ENCODE measurements around the gene RPTOR. TPM values are rescaled to one million over a fixed set of nuclear protein-coding genes. Genes with fewer than 3 reads are reported as not detected.

RPTOR gene
- total and polyA plus RNA-seq, 2 experiments from 2014 or later, result 6.6 to 16.1 TPM

GRCh38 chr17:80758481-80759376, 214.1 kb downstream of the RPTOR start:
- Histone ChIP-seq H3K36me3 (ENCODE audit: low read depth) (0 out of 2 replicates have a peak, but pooled peaks cover 3% of the 10 kb centered on the region), H3F3A (ENCODE audit: insufficient read depth) (0 out of 2 replicates have a peak, but pooled peaks cover 10% of the 10 kb centered on the region), H3K27me3 (replicated peaks; ENCODE audit: insufficient read depth) (no peaks in the 10 kb centered on the region), H3K27ac (0 out of 2 replicates have a peak overlapping the region, but pooled peaks have one; percentile 11), H2AFZ (no peak overlapping the region), H3K4me3 (no peak overlapping the region), H3K4me1 (ENCODE audit: insufficient read depth) (peaks cover 25% of the 10 kb centered on the region), H4K20me1 (ENCODE audit: insufficient read depth) (no peaks in the 10 kb centered on the region), H3K4me2 (ENCODE audit: unreplicated experiment) (no peak overlapping the region), H3K9ac (no peak overlapping the region), H3K9me2 (ENCODE audit: insufficient read depth) (no peaks in the 10 kb centered on the region), H3K9me3 (ENCODE audit: low read depth) (no peaks in the 10 kb centered on the region), H3K79me2 (ENCODE audit: insufficient read depth) (no peaks in the 10 kb centered on the region; the same call in 1 of the 2 replicates)
- peak; percentile 42 for DNase-seq
- WGBS, 2 experiments (ENCODE audit: low coverage in 1 of 2, low lambda C conversion rate in 2 of 2, missing lambda C conversion rate in 2 of 2), result 72 to 73% methylated on average over 18 of the region's 18 CpGs
- in situ Hi-C loops (cut with MboI), result no loop called here
- TF ChIP-seq EZH2 (IDR thresholded peaks at IDR 0.05; ENCODE audit: insufficient read depth, poor library complexity, severe bottlenecking) (no peak), EZH2phosphoT487 (IDR thresholded peaks at IDR 0.05; ENCODE audit: insufficient read depth, low read depth) (no peak)

- H3K4me3 ChIP-seq, result no peak overlapping the region
- no peak for TF ChIP-seq EZH2phosphoT487 (IDR thresholded peaks at IDR 0.05; ENCODE audit: insufficient read depth, low read depth)
- TF ChIP-seq EZH2 (IDR thresholded peaks at IDR 0.05; ENCODE audit: insufficient read depth, poor library complexity, severe bottlenecking), result no peak
- 0 out of 2 replicates have a peak, but pooled peaks cover 2% of the 10 kb centered on the region for H3K36me3 ChIP-seq (ENCODE audit: low read depth)
- H3K9ac ChIP-seq, result no peak overlapping the region
- H3K4me1 ChIP-seq (ENCODE audit: insufficient read depth), result peaks cover 25% of the 10 kb centered on the region
- H3K9me3 ChIP-seq (ENCODE audit: low read depth), result no peaks in the 10 kb centered on the region
- no peak overlapping the region for H3K4me2 ChIP-seq (ENCODE audit: unreplicated experiment)
- in situ Hi-C loops (cut with MboI), result no loop called here
- H2AFZ ChIP-seq, result no peak overlapping the region
- H3K9me2 ChIP-seq (ENCODE audit: insufficient read depth), result no peaks in the 10 kb centered on the region
- H3K27ac ChIP-seq, result 0 out of 2 replicates have a peak overlapping the region, but pooled peaks have one; percentile 11
- no peak for DNase-seq
- 0 out of 2 replicates have a peak, but pooled peaks cover 10% of the 10 kb centered on the region for H3F3A ChIP-seq (ENCODE audit: insufficient read depth)
- no peaks in the 10 kb centered on the region; the same call in 1 of the 2 replicates for H3K79me2 ChIP-seq (ENCODE audit: insufficient read depth)
- WGBS, 2 experiments (ENCODE audit: low coverage in 1 of 2, low lambda C conversion rate in 2 of 2, missing lambda C conversion rate in 2 of 2), result 93 to 95% methylated on average over 2 of the region's 2 CpGs
- no peaks in the 10 kb centered on the region for H3K27me3 ChIP-seq (replicated peaks; ENCODE audit: insufficient read depth)
- H4K20me1 ChIP-seq (ENCODE audit: insufficient read depth), result no peaks in the 10 kb centered on the region
These were observed 214.7 kb downstream of the RPTOR start for GRCh38 chr17:80759377-80759673.

GRCh38 chr17:80760511-80760911, 215.9 kb downstream of the RPTOR start:
- Histone ChIP-seq H3K9me2 (ENCODE audit: insufficient read depth) (no peaks in the 10 kb centered on the region), H2AFZ (no peak overlapping the region), H3K4me1 (ENCODE audit: insufficient read depth) (peaks cover 25% of the 10 kb centered on the region), H3F3A (ENCODE audit: insufficient read depth) (0 out of 2 replicates have a peak, but pooled peaks cover 10% of the 10 kb centered on the region), H3K4me2 (ENCODE audit: unreplicated experiment) (no peak overlapping the region), H3K4me3 (no peak overlapping the region), H3K9ac (no peak overlapping the region), H4K20me1 (ENCODE audit: insufficient read depth) (no peaks in the 10 kb centered on the region), H3K9me3 (ENCODE audit: low read depth) (no peaks in the 10 kb centered on the region), H3K27ac (no peak overlapping the region), H3K79me2 (ENCODE audit: insufficient read depth) (no peaks in the 10 kb centered on the region; the same call in 1 of the 2 replicates), H3K36me3 (ENCODE audit: low read depth) (no peaks in the 10 kb centered on the region), H3K27me3 (replicated peaks; ENCODE audit: insufficient read depth) (no peaks in the 10 kb centered on the region)
- 95% methylated on average over 12 of the region's 12 CpGs for WGBS, 2 experiments (ENCODE audit: low coverage in 1 of 2, low lambda C conversion rate in 2 of 2, missing lambda C conversion rate in 2 of 2)
- DNase-seq, result no peak
- TF ChIP-seq EZH2phosphoT487 (IDR thresholded peaks at IDR 0.05; ENCODE audit: insufficient read depth, low read depth) (no peak), EZH2 (IDR thresholded peaks at IDR 0.05; ENCODE audit: insufficient read depth, poor library complexity, severe bottlenecking) (no peak)
- in situ Hi-C loops (cut with MboI), result no loop called here

GRCh38 chr17:80761110-80761871, 216.7 kb downstream of the RPTOR start:
- H3K9ac ChIP-seq, result no peak overlapping the region
- H3K4me3 ChIP-seq, result peak overlapping the region; percentile 24
- peak; percentile 66 for DNase-seq
- 0 out of 2 replicates have a peak, but pooled peaks cover 10% of the 10 kb centered on the region for H3F3A ChIP-seq (ENCODE audit: insufficient read depth)
- WGBS, 2 experiments (ENCODE audit: low coverage in 1 of 2, low lambda C conversion rate in 2 of 2, missing lambda C conversion rate in 2 of 2), result 48 to 55% methylated on average over 17 of the region's 17 CpGs
- peaks cover 25% of the 10 kb centered on the region for H3K4me1 ChIP-seq (ENCODE audit: insufficient read depth)
- H3K9me3 ChIP-seq (ENCODE audit: low read depth), result no peaks in the 10 kb centered on the region
- in situ Hi-C loops (cut with MboI), result no loop called here
- no peaks in the 10 kb centered on the region for H3K36me3 ChIP-seq (ENCODE audit: low read depth)
- no peak overlapping the region for H2AFZ ChIP-seq
- no peak for TF ChIP-seq EZH2 (IDR thresholded peaks at IDR 0.05; ENCODE audit: insufficient read depth, poor library complexity, severe bottlenecking)
- TF ChIP-seq EZH2phosphoT487 (IDR thresholded peaks at IDR 0.05; ENCODE audit: insufficient read depth, low read depth), result no peak
- peak overlapping the region; percentile 30 for H3K27ac ChIP-seq
- peak overlapping the region; percentile 57 for H3K4me2 ChIP-seq (ENCODE audit: unreplicated experiment)
- H3K9me2 ChIP-seq (ENCODE audit: insufficient read depth), result no peaks in the 10 kb centered on the region
- no peaks in the 10 kb centered on the region for H3K27me3 ChIP-seq (replicated peaks; ENCODE audit: insufficient read depth)
- no peaks in the 10 kb centered on the region; the same call in 1 of the 2 replicates for H3K79me2 ChIP-seq (ENCODE audit: insufficient read depth)
- no peaks in the 10 kb centered on the region for H4K20me1 ChIP-seq (ENCODE audit: insufficient read depth)
